GM18951 (cell line): Measurements from ENCODE around the gene SUPT3H.

Experiments
- POLR2A ChIP-seq: IDR thresholded peaks from 4 replicates; pipeline ENCODE4 v1.6.1; 2011; ENCODE audit warnings: mild to moderate bottlenecking; ENCODE audit not compliant: insufficient read length, insufficient read depth; ENCODE audit errors: extremely low read depth
- in situ Hi-C: fragments of 300-500 bp; cut with MboI; formaldehyde crosslinking; loops from one replicate; pipeline ENCODE4 v1.12.0; 2022; ENCODE audit warnings: low sequenced_read_pairs, mixed read lengths, inconsistent platforms; ENCODE audit not compliant: unreplicated experiment

The SUPT3H gene

DNA sequence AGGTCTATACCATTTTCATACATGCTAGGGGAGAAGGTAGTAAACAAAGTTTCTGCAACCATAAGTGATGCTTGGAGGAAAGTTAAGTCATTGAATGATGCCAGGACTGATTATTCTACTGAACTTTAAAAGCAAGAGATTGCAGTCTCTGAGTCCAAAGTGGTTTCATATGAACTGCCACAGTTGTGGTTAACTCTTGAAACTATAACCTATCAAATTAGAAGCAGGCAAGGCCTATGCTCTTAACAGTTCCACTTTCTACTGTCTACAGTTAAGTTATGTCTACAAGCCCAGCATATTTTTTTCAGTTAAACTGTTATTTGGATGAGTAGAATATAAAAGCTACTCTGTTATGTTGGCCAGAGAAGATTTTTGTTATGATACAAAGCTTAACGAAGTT is 376.1 kb downstream of the SUPT3H start:
- no peak for TF ChIP-seq POLR2A

DNA sequence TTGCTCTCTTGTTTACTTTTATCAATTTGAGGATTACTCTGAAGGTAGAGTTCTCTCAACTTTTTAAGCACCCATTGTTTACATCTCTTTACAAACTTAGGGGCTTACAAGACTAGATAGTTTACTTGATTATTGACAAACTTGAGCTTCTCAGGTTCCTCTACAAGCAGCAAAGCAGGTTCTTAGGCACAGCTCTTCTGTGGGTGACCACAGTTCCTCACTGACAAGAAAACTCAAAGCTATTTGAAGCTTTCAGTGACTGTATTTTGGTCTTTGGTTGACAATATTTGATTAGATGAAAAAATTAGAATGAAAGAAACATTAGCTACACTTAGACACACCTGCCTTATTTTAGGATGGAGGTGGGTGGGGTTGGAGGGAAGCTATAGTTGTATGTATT is 376.9 kb downstream of the SUPT3H start:
- in situ Hi-C loops = no loop called here

More for the DNA sequence above, 376.1 kb downstream of the SUPT3H start:
- in situ Hi-C loops = no loop called here

DNA sequence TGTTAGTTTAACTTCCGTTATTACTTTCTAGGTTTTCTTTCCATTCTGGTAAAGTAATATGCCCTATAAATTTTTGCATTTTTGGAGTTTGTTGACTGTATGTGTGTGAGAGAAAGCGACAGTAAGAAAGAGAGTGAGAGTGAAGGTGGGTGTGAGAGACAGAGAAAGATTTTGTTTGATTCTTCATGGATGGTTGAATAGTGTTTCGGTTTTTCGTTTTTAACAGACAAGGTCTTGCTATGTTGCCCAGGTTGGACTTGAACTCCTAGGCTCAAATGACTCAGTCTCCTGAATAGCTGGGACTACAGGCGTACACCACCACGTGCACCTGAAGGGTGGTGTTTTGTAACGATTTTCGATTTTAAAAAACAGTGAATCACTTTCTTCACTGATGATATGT is 378.7 kb downstream of the SUPT3H start:
- no peak for TF ChIP-seq POLR2A
- in situ Hi-C loops = no loop called here

More for the DNA sequence above, 376.9 kb downstream of the SUPT3H start:
- TF ChIP-seq POLR2A = no peak

- in situ Hi-C loops = no loop called here
- TF ChIP-seq POLR2A = no peak
Observed at GRCh38 chr6:44995486-44996132, 382.1 kb downstream of the SUPT3H start.

DNA sequence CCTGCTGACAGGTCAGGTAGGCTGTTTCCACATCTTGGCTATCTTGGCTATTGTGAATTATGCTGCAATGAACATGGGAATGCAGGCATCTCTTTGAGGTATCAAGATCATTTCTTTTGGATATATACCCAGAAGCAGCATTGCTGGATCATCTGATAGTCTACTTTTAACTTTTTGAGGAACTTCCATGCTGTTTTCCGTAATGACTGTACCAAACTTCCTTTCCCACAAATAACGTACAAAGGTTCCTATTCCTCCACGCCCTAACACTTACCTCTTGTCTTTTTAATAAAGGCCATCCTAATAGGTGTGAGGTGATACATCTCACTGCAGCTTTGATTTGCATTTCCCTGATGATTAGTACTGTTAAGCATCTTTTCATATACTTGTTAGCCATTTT is 388.3 kb downstream of the SUPT3H start:
- no peak for TF ChIP-seq POLR2A
- in situ Hi-C loops = no loop called here

GRCh38 chr6:44985006-44985405 is 392.7 kb downstream of the SUPT3H start:
- TF ChIP-seq POLR2A = no peak

GRCh38 chr6:44983467-44984365 is 394.0 kb downstream of the SUPT3H start:
- in situ Hi-C loops = no loop called here

More at GRCh38 chr6:44985006-44985405, 392.7 kb downstream of the SUPT3H start:
- in situ Hi-C loops = no loop called here

GRCh38 chr6:44980841-44981240 is 396.9 kb downstream of the SUPT3H start:
- in situ Hi-C loops = no loop called here
- TF ChIP-seq POLR2A = no peak

More at GRCh38 chr6:44983467-44984365, 394.0 kb downstream of the SUPT3H start:
- TF ChIP-seq POLR2A = no peak

DNA sequence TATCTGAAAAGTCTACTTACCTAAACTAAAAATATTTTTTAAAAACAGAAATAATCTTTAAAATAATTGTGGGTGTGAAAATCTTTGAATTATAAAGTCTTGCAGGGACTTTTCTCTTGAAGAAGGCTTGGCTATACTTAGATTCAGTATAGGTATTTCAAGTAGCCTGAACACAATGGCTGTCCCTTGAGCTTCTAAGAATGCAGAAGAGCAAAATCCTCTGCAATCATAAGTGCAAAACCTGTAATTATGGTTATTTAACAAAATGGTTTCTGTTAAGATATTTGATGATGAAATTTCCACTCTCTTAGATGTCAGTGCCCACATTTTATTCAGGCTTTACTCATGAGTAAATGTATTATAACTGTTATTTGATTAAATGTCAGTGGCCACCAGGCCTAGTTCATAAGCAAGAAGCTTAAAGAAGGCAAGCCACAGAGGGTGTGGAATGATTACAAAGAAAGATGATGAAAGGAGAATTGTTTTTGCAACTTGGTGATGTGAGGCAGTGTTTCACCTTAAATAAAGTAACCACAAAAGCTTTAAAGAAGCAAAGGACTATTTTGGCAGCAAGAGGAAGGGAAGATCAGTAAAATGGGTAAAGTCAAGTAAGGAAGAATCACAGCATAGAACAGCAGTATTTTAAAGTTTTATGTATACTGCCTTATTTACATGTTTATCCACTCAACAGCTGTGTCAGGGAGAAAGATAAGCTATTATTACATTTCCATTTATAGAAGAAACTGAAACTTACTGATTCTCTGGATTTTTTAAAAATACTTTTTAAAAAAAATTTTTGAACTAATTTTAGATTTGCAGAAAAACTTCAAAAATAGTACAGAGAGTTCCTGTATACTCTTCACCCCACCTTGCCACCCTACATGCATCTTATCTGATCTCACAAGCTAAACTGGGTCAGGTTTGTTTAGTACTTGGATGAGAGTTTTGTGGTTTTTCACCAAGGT is 400.8 kb downstream of the SUPT3H start:
- no peak for TF ChIP-seq POLR2A

GRCh38 chr6:44974511-44974910 is 403.2 kb downstream of the SUPT3H start:
- in situ Hi-C loops = no loop called here
- TF ChIP-seq POLR2A = no peak

More for the DNA sequence above, 400.8 kb downstream of the SUPT3H start:
- in situ Hi-C loops = no loop called here

DNA sequence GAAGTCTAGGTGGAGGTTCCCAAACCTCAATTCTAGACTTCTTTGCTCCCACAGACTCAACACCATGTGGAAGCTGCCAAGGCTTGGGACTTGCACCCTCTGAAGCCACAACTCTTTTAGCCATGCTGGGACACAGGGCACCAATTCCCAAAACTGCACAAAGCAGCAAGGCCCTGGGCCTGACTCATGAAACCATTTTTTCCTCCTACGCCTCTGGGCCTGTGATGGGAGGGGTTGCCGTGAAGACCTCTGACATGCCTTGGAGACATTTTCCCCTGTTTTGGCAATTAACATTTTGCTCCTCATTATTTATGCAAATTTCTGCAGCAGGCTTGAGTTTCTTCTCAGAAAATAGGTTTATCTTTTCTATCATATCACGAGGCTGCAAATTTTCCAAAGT is 405.0 kb downstream of the SUPT3H start:
- TF ChIP-seq POLR2A = no peak

GRCh38 chr6:44969446-44970185 is 408.1 kb downstream of the SUPT3H start:
- in situ Hi-C loops = no loop called here
- no peak for TF ChIP-seq POLR2A

More for the DNA sequence above, 405.0 kb downstream of the SUPT3H start:
- in situ Hi-C loops = no loop called here
